B cell (primary cell): Measurements from ENCODE around the gene IFT74. TPM values are rescaled to one million over a fixed set of nuclear protein-coding genes. Genes with fewer than 3 reads are reported as not detected.

Source experiments
- ATAC-seq: fragments of 200-7000 bp; cut with Tn5 transposase; one replicate; pipeline ENCODE4 v1.10.0; 2021; ENCODE audit warnings: low read depth, mild to moderate bottlenecking, moderate number of reproducible peaks, moderate library complexity
- CTCF ChIA-PET: fragments of 350-600 bp; sonication (Branson Sonifier 250); formaldehyde crosslinking; loops from one replicate; lab custom pipeline; 2021; ENCODE audit warnings: antibody characterized with exemption, inconsistent platforms; lab: Charles Lee
- POLR2A ChIA-PET: fragments of 350-600 bp; sonication (Branson Sonifier 250); formaldehyde crosslinking; loops from one replicate; lab custom pipeline; 2021; ENCODE audit warnings: antibody characterized with exemption; lab: Charles Lee
- DNase-seq: peaks from one replicate; pipeline ENCODE4 v3.0.0; 2013
- H2AFZ ChIP-seq: 2 replicates; pipeline ENCODE4 v1.6.1; 2012; ENCODE audit warnings: mild to moderate bottlenecking, low read depth, low read length; ENCODE audit not compliant: insufficient read depth, poor library complexity, severe bottlenecking
- H3K27ac ChIP-seq, 2 donors: 1 replicate in 1 of 2; 2 replicates in 1 of 2; pipeline ENCODE4 v1.5.1; 2012 to 2013; ENCODE audit warnings: low read length in 2 of 2, mild to moderate bottlenecking in 2 of 2, moderate library complexity in 1 of 2
- H3K27me3 ChIP-seq, 4 experiments: fragments of 200-600 bp in 1 of 4; sonication (generic) in 1 of 4; replicated peaks in 1 of 4; 1 replicate in 2 of 4; 2 replicates in 2 of 4; pipeline versions ENCODE4 v1.6.1 to v1.7.0; 2013 to 2016; ENCODE audit warnings: low read length in 3 of 4, mild to moderate bottlenecking in 2 of 4, mixed read lengths in 1 of 4, moderate library complexity in 1 of 4; ENCODE audit not compliant: insufficient read depth in 4 of 4, control insufficient read depth in 3 of 4; ENCODE audit errors: control extremely low read depth in 1 of 4
- H3K36me3 ChIP-seq, 2 experiments: replicated peaks in 1 of 2; 1 replicate in 1 of 2; 2 replicates in 1 of 2; pipeline versions ENCODE4 v1.6.1 to v1.7.1; 2013; ENCODE audit warnings: low read length in 1 of 2; ENCODE audit not compliant: insufficient read depth in 2 of 2, control insufficient read depth in 1 of 2; ENCODE audit errors: control extremely low read depth in 1 of 2, extremely low read depth in 1 of 2
- H3K4me1 ChIP-seq, 2 donors: fragments of 200-600 bp in 1 of 2; sonication (generic) in 1 of 2; 1 replicate in 1 of 2; 2 replicates in 1 of 2; pipeline versions ENCODE4 v1.5.1 to v1.6.1; 2013 to 2017; ENCODE audit warnings: low read length in 2 of 2; ENCODE audit not compliant: control insufficient read depth in 2 of 2, insufficient read depth in 2 of 2
- H3K4me2 ChIP-seq: replicated peaks from 2 replicates; pipeline ENCODE3; 2012; ENCODE audit warnings: mild to moderate bottlenecking, low read depth, low read length; ENCODE audit not compliant: poor library complexity, severe bottlenecking
- H3K4me3 ChIP-seq, 5 experiments: fragments of 200-600 bp in 1 of 5; sonication (generic) in 1 of 5; 1 replicate in 3 of 5; 2 replicates in 2 of 5; pipeline versions ENCODE4 v1.5.1 to v1.7.0; 2011 to 2016; ENCODE audit warnings: low read length in 4 of 5, mild to moderate bottlenecking in 4 of 5, low read depth in 2 of 5, control low read depth in 1 of 5, moderate library complexity in 1 of 5; ENCODE audit not compliant: insufficient read depth in 1 of 5; ENCODE audit errors: control extremely low read depth in 1 of 5, extremely low read depth in 1 of 5
- H3K79me2 ChIP-seq: fragments of 200-600 bp; sonication (generic); one replicate; pipeline ENCODE4 v1.6.0; 2016; ENCODE audit warnings: low read length; ENCODE audit not compliant: control insufficient read depth, insufficient read depth
- H3K9ac ChIP-seq: fragments of 200-600 bp; sonication (generic); 2 replicates; pipeline ENCODE4 v1.6.1; 2017; ENCODE audit warnings: mild to moderate bottlenecking, low read length, moderate library complexity
- H3K9me3 ChIP-seq, 3 donors: one replicate each; pipeline versions ENCODE4 v1.6.1 to v1.7.1; 2013; ENCODE audit warnings: low read length in 2 of 3; ENCODE audit not compliant: control insufficient read depth in 2 of 3, insufficient read depth in 1 of 3; ENCODE audit errors: control extremely low read depth in 1 of 3
- H4K20me1 ChIP-seq: 2 replicates; pipeline ENCODE4 v1.6.0; 2012; ENCODE audit warnings: mild to moderate bottlenecking, low read length; ENCODE audit not compliant: insufficient read depth, control insufficient read depth, poor library complexity, severe bottlenecking
- H3K27ac Mint-ChIP-seq: one replicate; pipeline ENCODE4 v1.8.0; 2021; ENCODE audit warnings: mixed read lengths
- H3K27me3 Mint-ChIP-seq: one replicate; pipeline ENCODE4 v1.8.0; 2021; ENCODE audit warnings: mixed read lengths
- H3K4me1 Mint-ChIP-seq: one replicate; pipeline ENCODE4 v1.8.0; 2021; ENCODE audit warnings: mixed read lengths
- H3K4me3 Mint-ChIP-seq: one replicate; pipeline ENCODE4 v1.8.0; 2021; ENCODE audit warnings: mixed read lengths
- H3K9me3 Mint-ChIP-seq: one replicate; pipeline ENCODE4 v1.8.0; 2022; ENCODE audit warnings: mixed read lengths; ENCODE audit not compliant: insufficient read depth
- EZH2 ChIP-seq: IDR thresholded peaks from 2 replicates; pipeline ENCODE4 v1.6.1; 2012; ENCODE audit warnings: borderline replicate concordance, low read depth, mild to moderate bottlenecking, moderate library complexity, low read length; ENCODE audit not compliant: insufficient read depth, poor library complexity, severe bottlenecking
- WGBS: methylation state at CpG from one replicate; pipeline ENCODE4 v1.1.5; 2013; ENCODE audit warnings: missing lambda C conversion rate; ENCODE audit not compliant: insufficient coverage; 5-methylcytosine and 5-hydroxymethylcytosine counted together
- intact Hi-C: fragments of 100-400 bp; cut with micrococcal nuclease; formaldehyde crosslinking; loops from one replicate; pipeline ENCODE4 v1.10.0; 2022
- polyA plus RNA-seq: library from polyadenylated mRNA; depleted of rRNA; stranded (reverse); fragments of >200 nt; gene quantifications from 2 replicates; pipeline ENCODE4 v1.2.3, GENCODE V29; 2012
- total RNA-seq, 2 donors: library from RNA; stranded (reverse); fragments of 120-200 nt in 1 of 2; gene quantifications; 1 replicate in 1 of 2; 2 replicates in 1 of 2; pipeline versions ENCODE4 v1.2.3 to v1.2.4, GENCODE V29; 2013 to 2022
- TF ChIP-seq, protein P1 (sequence below): fragments of 200-600 bp; IDR thresholded peaks from one replicate; pipeline ENCODE4 v1.8.0; 2022; ENCODE audit warnings: antibody characterized with exemption, mild to moderate bottlenecking

IFT74 gene
- total and polyA plus RNA-seq, 2 donors (not counting 1 experiment from before 2014, with no cell fraction given) = 2.0 to 22.6 TPM

DNA sequence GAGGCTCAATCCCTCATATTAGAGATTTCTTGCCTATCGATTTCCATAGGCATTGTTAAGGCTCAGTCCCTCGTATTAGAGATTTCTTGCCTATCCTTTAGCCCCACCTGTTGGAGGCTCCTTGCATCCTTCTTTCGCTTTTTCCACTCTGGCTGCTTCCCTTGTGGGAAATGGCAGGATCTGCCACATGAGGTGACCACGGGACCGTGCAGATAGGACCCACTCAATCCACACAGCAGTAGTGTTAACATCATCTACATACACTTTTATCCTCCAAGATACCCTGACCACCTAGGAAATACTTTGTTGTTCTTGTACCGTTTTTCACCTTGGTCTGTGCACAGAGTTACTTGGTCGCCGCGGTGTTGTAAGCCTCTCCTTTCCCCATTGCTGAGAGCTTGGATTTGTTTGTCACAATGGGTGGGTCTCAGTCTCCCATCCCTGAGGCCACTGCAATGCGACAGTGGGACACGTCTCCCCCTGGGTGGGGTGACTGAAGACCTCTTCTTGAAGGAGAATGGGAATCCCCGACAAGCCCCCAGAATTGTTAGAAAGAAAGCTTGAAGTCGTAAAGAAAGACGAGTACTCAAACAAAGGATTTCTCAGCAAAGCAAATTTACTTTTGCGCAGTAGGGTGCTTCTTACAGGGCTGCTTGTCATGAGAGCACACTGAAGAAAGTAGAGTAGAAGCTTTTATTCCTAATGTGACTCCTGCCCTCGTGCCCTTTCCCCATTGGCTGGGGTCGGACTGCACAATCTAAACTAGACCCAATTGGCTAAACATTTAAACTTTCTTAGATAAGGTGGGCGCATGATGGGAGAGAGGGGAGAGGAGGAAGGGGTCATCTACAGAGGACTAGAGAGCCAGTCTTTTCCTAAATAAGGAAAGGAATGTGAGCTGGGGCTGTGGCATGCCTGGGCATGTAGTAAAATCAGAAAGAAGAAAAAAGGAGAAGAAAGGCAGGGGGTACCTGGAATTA is 19.8 kb downstream of the IFT74 start:
- Mint-ChIP-seq H3K4me1 (no peaks in the 10 kb centered on the region), H3K27ac (no peak overlapping the region), H3K4me3 (no peak overlapping the region), H3K9me3 (no peaks in the 10 kb centered on the region), H3K27me3 (no peaks in the 10 kb centered on the region)
- H3K27ac ChIP-seq = no peak overlapping the region
- H2AFZ ChIP-seq = no peak overlapping the region
- peak; percentile 25 for DNase-seq
- TF ChIP-seq, protein P1, sequence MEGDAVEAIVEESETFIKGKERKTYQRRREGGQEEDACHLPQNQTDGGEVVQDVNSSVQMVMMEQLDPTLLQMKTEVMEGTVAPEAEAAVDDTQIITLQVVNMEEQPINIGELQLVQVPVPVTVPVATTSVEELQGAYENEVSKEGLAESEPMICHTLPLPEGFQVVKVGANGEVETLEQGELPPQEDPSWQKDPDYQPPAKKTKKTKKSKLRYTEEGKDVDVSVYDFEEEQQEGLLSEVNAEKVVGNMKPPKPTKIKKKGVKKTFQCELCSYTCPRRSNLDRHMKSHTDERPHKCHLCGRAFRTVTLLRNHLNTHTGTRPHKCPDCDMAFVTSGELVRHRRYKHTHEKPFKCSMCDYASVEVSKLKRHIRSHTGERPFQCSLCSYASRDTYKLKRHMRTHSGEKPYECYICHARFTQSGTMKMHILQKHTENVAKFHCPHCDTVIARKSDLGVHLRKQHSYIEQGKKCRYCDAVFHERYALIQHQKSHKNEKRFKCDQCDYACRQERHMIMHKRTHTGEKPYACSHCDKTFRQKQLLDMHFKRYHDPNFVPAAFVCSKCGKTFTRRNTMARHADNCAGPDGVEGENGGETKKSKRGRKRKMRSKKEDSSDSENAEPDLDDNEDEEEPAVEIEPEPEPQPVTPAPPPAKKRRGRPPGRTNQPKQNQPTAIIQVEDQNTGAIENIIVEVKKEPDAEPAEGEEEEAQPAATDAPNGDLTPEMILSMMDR = no peak
- no peak for TF ChIP-seq EZH2
- no peaks in the 10 kb centered on the region for H3K9me3 ChIP-seq
- H3K4me1 ChIP-seq = no peaks in the 10 kb centered on the region
- no peaks in the 10 kb centered on the region for H3K27me3 ChIP-seq
- no peak overlapping the region for H3K9ac ChIP-seq
- 96% methylated on average over 14 of the region's 18 CpGs for WGBS
- intact Hi-C loops = no loop called here
- peaks cover 0 to 3% of the 10 kb centered on the region in 2 experiments for H3K36me3 ChIP-seq
- ChIA-PET POLR2A (no interaction called here), CTCF (no interaction called here)
- no peaks in the 10 kb centered on the region for H4K20me1 ChIP-seq
- no peak overlapping the region for H3K4me2 ChIP-seq
- no peaks in the 10 kb centered on the region for H3K79me2 ChIP-seq
- no peak overlapping the region for H3K4me3 ChIP-seq
- no peak for ATAC-seq

DNA sequence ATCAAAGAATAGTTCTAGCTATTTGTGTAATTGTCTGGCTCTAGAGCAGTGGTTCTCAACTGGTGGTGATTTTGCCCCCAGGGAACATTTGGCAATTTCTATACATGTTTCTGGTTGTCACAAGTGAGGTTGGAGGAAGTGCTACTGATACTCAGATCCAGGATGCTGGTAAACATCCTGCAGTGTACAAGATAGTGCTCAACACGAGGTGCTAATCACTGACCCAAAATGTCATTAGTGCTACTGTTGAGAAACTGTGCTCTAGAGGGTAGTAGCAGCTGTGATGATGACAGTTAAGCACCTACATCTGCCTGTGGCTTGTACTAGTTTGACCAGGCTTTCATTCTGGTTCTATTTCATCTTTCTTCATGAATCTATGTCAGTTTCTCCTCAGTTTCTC is 27.1 kb downstream of the IFT74 start:
- Histone ChIP-seq H3K36me3 (peaks cover 0 to 13% of the 10 kb centered on the region in 2 experiments), H4K20me1 (no peaks in the 10 kb centered on the region), H3K27ac (no peak overlapping the region), H3K4me2 (no peak overlapping the region), H3K27me3 (no peaks in the 10 kb centered on the region), H3K4me1 (no peaks in the 10 kb centered on the region), H3K9ac (no peak overlapping the region), H3K79me2 (no peaks in the 10 kb centered on the region), H3K4me3 (no peak overlapping the region), H2AFZ (no peak overlapping the region), H3K9me3 (no peaks in the 10 kb centered on the region)
- no peak overlapping the region for H3K4me3 Mint-ChIP-seq
- ChIA-PET POLR2A (no interaction called here), CTCF (no interaction called here)
- DNase-seq = no peak
- WGBS = 0% methylated on average over 1 of the region's 1 CpG
- intact Hi-C loops = no loop called here
- no peak for ATAC-seq
- no peak overlapping the region for H3K27ac Mint-ChIP-seq
- no peaks in the 10 kb centered on the region for H3K27me3 Mint-ChIP-seq
- TF ChIP-seq, protein P1 = no peak
- no peak for TF ChIP-seq EZH2
- peaks cover 3% of the 10 kb centered on the region for H3K9me3 Mint-ChIP-seq
- no peaks in the 10 kb centered on the region for H3K4me1 Mint-ChIP-seq
